Testis (tissue), 2 donors: ENCODE measurements around the gene MAP1LC3B.

Experiments
- CTCF ChIP-seq, 3 experiments: fragments of 450-650 bp in 2 of 3; fragments of 200-600 bp in 1 of 3; sonication (generic) in 1 of 3; IDR thresholded peaks; one replicate each; pipeline ENCODE4 v1.5.1; 2016 to 2019; ENCODE audit warnings: antibody characterized with exemption in 3 of 3, mild to moderate bottlenecking in 2 of 3, moderate library complexity in 1 of 3
- POLR2A ChIP-seq: fragments of 450-650 bp; IDR thresholded peaks from one replicate; pipeline ENCODE4 v1.6.1; 2017; ENCODE audit warnings: antibody characterized with exemption, mild to moderate bottlenecking, moderate library complexity

- TF ChIP-seq CTCF (IDR thresholded peaks at IDR 0.05) (no peak), POLR2A (no peak)
Measured at GRCh38 chr16:87380881-87381280, 11.3 kb upstream of the MAP1LC3B start.
